ENCODE measurements around the gene SPTSSB. TPM values are rescaled to one million over a fixed set of nuclear protein-coding genes. Genes with fewer than 3 reads are reported as not detected.

The SPTSSB gene
- polyA plus RNA-seq, 3 donors, result 2.0 to 5.2 (median 2.4) TPM

DNA sequence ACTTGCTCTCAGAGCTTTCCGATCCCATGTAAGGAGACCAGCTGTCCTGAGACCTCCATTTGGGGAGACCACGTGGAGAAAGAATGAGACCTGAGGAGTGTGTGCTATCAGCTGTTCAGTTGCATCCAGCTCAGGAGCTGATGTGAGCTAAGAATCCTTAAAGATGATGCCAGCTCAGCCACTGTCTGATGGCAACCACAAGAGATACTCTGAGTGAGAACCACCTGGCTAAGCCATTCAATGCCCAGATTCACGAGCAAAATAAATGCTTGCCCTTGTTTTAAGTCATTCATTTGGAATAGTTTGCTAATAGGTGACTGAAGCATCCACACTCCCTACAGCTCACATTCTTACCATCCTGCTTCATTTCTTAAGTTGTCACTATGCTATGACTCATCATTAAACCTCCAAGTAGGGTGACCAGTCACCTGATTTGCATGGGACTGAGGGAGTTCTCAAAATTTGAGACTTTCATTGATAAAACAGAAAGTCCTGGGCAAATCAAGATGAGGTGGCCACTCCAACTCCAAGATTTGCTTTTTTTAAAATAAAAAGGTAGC lies 56.4 kb downstream of the SPTSSB start:
- DNase-seq (ENCODE audit: extremely low read depth in 1 of 11, low read depth in 9 of 11, low spot score in 4 of 11), result no peak

DNA sequence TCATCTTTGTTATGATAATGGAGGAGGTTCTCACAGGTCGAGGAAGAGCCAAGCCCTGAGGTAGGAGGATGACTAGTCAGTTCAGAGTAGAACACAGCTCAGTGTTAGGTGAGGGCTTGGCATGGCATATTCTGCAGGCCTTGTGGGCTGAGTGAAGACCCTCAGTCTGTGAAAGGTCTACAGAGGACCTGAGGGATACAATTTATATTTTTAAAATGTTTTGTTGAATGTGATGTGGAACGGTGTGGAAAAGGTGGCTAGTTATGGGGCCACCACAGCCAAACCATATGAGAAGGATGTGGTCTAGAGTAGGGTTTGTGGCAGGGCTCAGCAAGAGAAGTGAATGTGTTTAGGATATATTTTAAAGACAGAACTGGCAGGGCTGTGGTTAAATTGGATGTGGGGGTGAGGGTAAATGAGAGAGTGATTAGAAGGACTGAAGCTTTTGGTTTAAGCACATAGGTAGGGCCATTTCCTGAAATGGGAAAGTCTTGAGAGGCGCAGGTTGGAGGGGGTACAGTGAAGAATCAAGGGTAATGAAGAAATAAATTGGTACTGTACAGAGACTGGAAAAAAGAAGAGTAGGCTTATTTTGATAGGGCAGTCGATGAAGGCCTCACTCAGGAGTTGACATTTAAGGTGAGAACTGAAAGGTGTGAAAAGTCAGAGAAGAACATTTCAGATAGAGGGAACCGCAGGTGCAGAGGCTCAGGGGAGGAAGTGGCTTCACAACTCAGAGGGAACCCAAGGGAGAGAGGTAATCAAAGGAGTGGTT lies 60.5 kb downstream of the SPTSSB start:
- no peak for DNase-seq (ENCODE audit: extremely low read depth in 1 of 11, low read depth in 9 of 11, low spot score in 4 of 11)

DNA sequence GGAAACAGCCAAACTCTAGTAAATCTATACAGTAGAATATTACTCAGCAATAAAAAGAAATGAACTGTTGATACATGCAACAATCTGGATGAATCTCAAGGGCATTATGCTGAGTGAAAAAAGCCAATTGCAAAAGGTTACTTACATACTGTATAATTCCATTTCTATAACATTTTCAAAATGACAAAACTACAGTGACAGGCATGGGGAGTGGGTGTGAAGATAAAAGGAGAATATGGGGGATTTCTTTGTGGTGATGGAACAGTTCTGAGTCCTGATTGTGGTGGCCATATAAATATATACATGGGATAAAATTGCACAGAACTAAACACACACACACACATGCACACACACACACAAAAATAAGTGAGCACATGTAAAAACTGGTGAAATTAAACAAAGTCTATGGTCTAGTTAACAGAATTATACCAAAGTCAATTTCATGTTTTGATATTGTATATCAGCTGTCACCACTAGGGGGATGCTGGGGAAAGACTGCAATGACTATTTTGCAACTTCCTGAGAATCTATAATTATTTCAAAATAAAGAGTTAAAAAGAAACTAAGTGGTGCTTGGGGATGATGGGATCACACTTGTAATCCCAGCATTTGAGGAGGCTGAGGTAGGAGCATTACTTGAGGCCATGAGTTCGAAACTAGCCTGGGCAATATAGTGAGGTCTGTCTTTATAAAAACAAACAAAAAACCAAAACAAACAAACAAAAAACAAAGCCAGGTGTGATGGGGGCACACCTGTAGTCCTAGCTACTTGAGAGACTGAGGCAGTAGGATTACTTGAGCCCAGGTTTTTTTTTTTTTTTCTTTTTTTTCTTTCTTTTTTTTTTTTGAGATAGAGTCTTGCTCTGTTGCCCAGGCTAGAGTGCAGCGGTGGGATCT lies 66.0 kb downstream of the SPTSSB start:
- DNase-seq (ENCODE audit: extremely low read depth in 1 of 11, low read depth in 9 of 11, low spot score in 4 of 11), result no peak

DNA sequence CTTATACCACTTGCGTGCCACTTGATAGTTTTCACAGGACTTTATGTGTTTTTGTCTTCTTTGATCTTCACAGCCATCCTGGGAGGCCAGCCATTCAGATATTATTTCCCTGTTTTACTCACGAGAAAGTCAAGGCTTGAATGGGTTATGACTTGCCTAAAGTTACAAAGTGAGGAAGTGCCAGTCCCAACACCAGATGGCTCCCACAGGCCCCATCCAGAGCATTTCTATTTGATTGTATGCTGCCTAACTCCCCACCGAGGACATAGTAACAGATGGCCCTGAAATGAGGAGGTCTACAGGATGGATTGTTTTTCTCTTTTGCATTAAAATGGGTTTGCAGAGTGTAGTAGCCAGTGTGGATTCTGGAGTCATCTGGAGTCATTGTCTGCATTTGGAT lies 74.5 kb downstream of the SPTSSB start:
- DNase-seq (ENCODE audit: extremely low read depth in 1 of 11, low read depth in 9 of 11, low spot score in 4 of 11), result no peak

DNA sequence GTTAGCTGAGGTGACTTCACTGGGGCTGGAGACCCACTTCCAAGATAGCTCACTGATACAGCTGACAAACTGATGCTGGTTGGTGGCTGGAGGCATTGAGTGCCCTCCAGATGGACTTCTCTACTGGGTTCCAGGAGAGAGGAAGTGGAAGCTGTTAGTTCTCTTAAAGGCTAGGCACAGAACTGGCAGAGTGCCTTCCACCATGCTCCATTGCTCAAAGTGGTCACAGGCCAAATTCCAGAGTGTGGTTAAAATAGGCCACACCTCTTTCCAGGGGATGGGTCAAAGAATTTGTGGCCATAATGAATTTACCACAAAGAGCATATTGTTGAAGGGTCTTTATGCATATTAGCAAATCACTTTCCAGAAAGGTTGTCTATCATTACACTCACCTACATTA lies 76.0 kb downstream of the SPTSSB start:
- DNase-seq (ENCODE audit: extremely low read depth in 1 of 11, low read depth in 9 of 11, low spot score in 4 of 11), result no peak

Other genes with a start within 250 kb of the SPTSSB start
- 10 to 100 TPM; 50.2 to 60.0 (median 59.3) TPM for gene NMD3, start 150.2 kb downstream of the SPTSSB start, polyA plus RNA-seq (ENCODE audit: insufficient read length in 3 of 3)
- not detected for gene OTOL1, start 125.3 kb upstream of the SPTSSB start, polyA plus RNA-seq (ENCODE audit: insufficient read length in 3 of 3)

Measured in renal cortex interstitium (tissue), 11 donors.